ENCODE measurements around the gene SRP68. TPM values are rescaled to one million over a fixed set of nuclear protein-coding genes. Genes with fewer than 3 reads are reported as not detected.

The SRP68 gene
- polyA plus RNA-seq, 3 donors = 27.4 to 47.1 (median 42.1) TPM

DNA sequence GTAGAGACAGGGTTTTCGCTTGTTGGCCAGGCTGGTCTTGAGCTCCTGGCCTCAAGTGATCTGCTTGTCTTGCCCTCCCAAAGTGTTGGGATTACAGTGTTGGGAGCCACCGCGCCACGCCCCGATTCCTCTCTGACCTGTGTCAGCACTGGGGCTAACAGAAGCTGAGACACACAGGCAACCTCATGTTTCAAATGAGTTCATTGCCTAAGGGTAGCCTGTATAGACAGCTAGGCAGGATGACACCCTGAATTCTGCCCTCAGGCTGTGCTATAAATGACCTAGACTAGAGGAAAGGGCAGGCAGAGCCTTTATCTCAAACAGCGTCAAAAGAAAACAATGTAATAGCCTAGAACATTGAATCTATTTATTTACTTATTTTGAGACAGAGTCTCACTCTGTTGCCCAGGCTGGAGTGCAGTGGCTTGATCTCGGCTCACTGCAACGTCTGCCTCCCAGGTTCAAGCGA lies 74.0 kb downstream of the SRP68 start:
- no peaks in the 10 kb centered on the region for H3K9me3 ChIP-seq (replicated peaks in 1 of 2; ENCODE audit: control insufficient read depth in 1 of 2, insufficient read depth in 1 of 2, low read length in 2 of 2)
- Mint-ChIP-seq H3K36me3 (peaks cover 29 to 56% of the 10 kb centered on the region in 2 donors), H3K27ac (peak overlapping the region in 1 of 7 donors; percentile 13), H3K4me1 (peaks cover 20% of the 10 kb centered on the region), H3K27me3 (ENCODE audit: low read depth in 3 of 3) (peaks cover 0 to 2% (median 0%) of the 10 kb centered on the region in 3 donors), H3K9me3 (no peaks in the 10 kb centered on the region), H3K4me3 (no peak overlapping the region)
- H3K27ac ChIP-seq (ENCODE audit: low read depth in 1 of 2, low read length in 2 of 2) = no peak overlapping the region
- H4K20me1 ChIP-seq (ENCODE audit: insufficient read depth, low read length) = no peaks in the 10 kb centered on the region
- DNase-seq = no peak
- H3K36me3 ChIP-seq (replicated peaks in 1 of 2; ENCODE audit: control insufficient read depth in 1 of 2, insufficient read depth in 2 of 2, low read length in 2 of 2) = peaks cover 14 to 44% of the 10 kb centered on the region in 2 donors
- no peaks in the 10 kb centered on the region for H3K79me2 ChIP-seq (ENCODE audit: insufficient read depth, low read length)
- no peak overlapping the region for H3K4me3 ChIP-seq (replicated peaks in 1 of 3; ENCODE audit: low read depth in 2 of 3, low read length in 3 of 3)
- H3K27me3 ChIP-seq (ENCODE audit: control insufficient read depth in 2 of 2, insufficient read depth in 2 of 2, low read length in 2 of 2) = no peaks in the 10 kb centered on the region
- WGBS (ENCODE audit: insufficient coverage) = 94% methylated on average over 5 of the region's 9 CpGs
- TF ChIP-seq, protein P1, sequence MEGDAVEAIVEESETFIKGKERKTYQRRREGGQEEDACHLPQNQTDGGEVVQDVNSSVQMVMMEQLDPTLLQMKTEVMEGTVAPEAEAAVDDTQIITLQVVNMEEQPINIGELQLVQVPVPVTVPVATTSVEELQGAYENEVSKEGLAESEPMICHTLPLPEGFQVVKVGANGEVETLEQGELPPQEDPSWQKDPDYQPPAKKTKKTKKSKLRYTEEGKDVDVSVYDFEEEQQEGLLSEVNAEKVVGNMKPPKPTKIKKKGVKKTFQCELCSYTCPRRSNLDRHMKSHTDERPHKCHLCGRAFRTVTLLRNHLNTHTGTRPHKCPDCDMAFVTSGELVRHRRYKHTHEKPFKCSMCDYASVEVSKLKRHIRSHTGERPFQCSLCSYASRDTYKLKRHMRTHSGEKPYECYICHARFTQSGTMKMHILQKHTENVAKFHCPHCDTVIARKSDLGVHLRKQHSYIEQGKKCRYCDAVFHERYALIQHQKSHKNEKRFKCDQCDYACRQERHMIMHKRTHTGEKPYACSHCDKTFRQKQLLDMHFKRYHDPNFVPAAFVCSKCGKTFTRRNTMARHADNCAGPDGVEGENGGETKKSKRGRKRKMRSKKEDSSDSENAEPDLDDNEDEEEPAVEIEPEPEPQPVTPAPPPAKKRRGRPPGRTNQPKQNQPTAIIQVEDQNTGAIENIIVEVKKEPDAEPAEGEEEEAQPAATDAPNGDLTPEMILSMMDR (IDR thresholded peaks at IDR 0.05) = no peak
- peaks cover 21 to 24% of the 10 kb centered on the region in 2 donors for H3K4me1 ChIP-seq (ENCODE audit: control insufficient read depth in 1 of 2, insufficient read depth in 2 of 2, low read length in 2 of 2)
- H3K4me2 ChIP-seq (replicated peaks; ENCODE audit: extremely low read depth, low read length, poor library complexity, severe bottlenecking) = no peak overlapping the region
- intact Hi-C loops (cut with micrococcal nuclease) = loop anchor here in 1 of 2 donors (2.0 kb wide), 1 partner anchor 28 kb away; no protein-coding TSS in a partner anchor
- no peak overlapping the region for H3K9ac ChIP-seq (ENCODE audit: insufficient read depth, low read length, poor library complexity, severe bottlenecking)
- no peak overlapping the region for H2AFZ ChIP-seq (ENCODE audit: insufficient read depth, low read depth, low read length, poor library complexity, severe bottlenecking)

DNA sequence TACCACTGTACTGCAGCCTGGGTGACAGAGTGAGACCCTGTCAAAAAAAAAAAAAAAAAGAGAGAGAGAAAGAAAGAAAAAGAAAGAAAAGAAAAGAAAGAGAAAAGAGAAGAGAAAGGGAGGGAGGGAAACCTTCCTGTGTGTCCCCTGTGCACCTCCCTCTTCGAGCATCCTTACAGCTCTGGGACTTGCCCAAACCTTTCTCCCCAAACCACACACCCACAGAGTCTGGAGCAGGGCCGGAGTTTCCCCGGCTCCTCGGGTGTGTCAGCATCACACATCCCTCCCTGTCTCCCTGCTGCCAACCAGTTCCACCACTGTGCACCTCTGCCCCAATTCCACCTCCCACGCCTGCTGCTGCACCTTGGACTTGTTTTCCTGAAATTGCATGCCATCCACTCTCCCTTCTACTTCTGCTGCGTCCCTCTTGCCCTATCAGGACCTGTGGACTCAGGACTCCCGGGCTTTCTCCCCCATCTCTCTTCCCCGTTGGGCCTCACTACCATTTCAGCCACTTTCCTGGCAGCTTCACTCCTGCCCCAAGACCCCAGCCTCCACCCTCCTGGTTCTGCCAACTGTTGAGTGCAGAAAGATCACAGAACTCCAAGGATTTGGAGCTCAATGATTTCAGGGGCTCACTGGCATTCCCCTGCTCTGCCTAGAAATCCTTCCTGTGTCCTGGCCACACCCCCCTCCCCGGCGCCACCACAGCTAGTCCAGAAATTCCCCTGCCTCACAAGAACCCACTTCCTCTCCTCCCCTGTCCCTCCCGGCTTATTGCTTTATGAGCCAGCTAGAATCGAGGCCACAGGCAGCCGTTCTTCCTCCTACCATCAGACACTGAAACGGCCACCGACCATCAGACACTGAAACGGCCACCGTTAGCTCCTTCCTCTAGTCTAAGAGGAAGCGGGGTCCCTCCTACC lies 75.4 kb downstream of the SRP68 start:
- peak overlapping the region; percentile 49 for H3K4me2 ChIP-seq (replicated peaks; ENCODE audit: extremely low read depth, low read length, poor library complexity, severe bottlenecking)
- H3K9ac ChIP-seq (ENCODE audit: insufficient read depth, low read length, poor library complexity, severe bottlenecking) = peak overlapping the region; percentile 10
- peak overlapping the region; percentile 35 for H2AFZ ChIP-seq (ENCODE audit: insufficient read depth, low read depth, low read length, poor library complexity, severe bottlenecking)
- Mint-ChIP-seq H3K4me3 (peak overlapping the region; percentile 65 to 81), H3K27ac (peak overlapping the region; percentile 78 to 92 (median 88)), H3K4me1 (peaks cover 26% of the 10 kb centered on the region), H3K27me3 (ENCODE audit: low read depth in 3 of 3) (peaks cover 0 to 2% (median 0%) of the 10 kb centered on the region in 3 donors), H3K36me3 (peaks cover 26 to 63% of the 10 kb centered on the region in 2 donors), H3K9me3 (no peaks in the 10 kb centered on the region)
- no peaks in the 10 kb centered on the region for H3K79me2 ChIP-seq (ENCODE audit: insufficient read depth, low read length)
- H3K4me1 ChIP-seq (ENCODE audit: control insufficient read depth in 1 of 2, insufficient read depth in 2 of 2, low read length in 2 of 2) = peaks cover 26 to 28% of the 10 kb centered on the region in 2 donors
- H3K27ac ChIP-seq (ENCODE audit: low read depth in 1 of 2, low read length in 2 of 2) = peak overlapping the region; percentile 50 to 53
- no peaks in the 10 kb centered on the region for H4K20me1 ChIP-seq (ENCODE audit: insufficient read depth, low read length)
- DNase-seq = peak; percentile 69 to 93 (median 73)
- H3K4me3 ChIP-seq (replicated peaks in 1 of 3; ENCODE audit: low read depth in 2 of 3, low read length in 3 of 3) = peak overlapping the region in 1 of 3 experiments; percentile 34
- no peaks in the 10 kb centered on the region for H3K9me3 ChIP-seq (replicated peaks in 1 of 2; ENCODE audit: control insufficient read depth in 1 of 2, insufficient read depth in 1 of 2, low read length in 2 of 2)
- H3K36me3 ChIP-seq (replicated peaks in 1 of 2; ENCODE audit: control insufficient read depth in 1 of 2, insufficient read depth in 2 of 2, low read length in 2 of 2) = peaks cover 17 to 40% of the 10 kb centered on the region in 2 donors
- 6% methylated on average over 12 of the region's 18 CpGs for WGBS (ENCODE audit: insufficient coverage)
- intact Hi-C loops (cut with micrococcal nuclease) = no loop called here
- TF ChIP-seq, protein P1 (IDR thresholded peaks at IDR 0.05) = no peak
- H3K27me3 ChIP-seq (ENCODE audit: control insufficient read depth in 2 of 2, insufficient read depth in 2 of 2, low read length in 2 of 2) = no peaks in the 10 kb centered on the region
